GM12865 (cell line): Measurements from ENCODE around the gene UPF3A.
"Not testable (repeated sequence)": the region's sequence is repeated elsewhere in the genome, so short reads cannot be mapped to it uniquely, and the experiment has no call there.

Source experiments
- DNase-seq: peaks from one replicate; pipeline ENCODE4 v3.0.0; 2010; ENCODE audit warnings: low read depth
- H3K4me3 ChIP-seq: 2 replicates; pipeline ENCODE4 v1.5.1; 2011; ENCODE audit warnings: mild to moderate bottlenecking, low read depth, low read length, control low read depth
- CTCF ChIP-seq: IDR thresholded peaks from 2 replicates; pipeline ENCODE4 v1.5.1; 2011; ENCODE audit warnings: low read length, control low read depth, low read depth, inconsistent platforms; ENCODE audit not compliant: insufficient read depth; ENCODE audit errors: missing control alignments

UPF3A gene

GRCh38 chr13:114328595-114328994 lies 47.2 kb downstream of the UPF3A start:
- no peak for DNase-seq
- no peak for TF ChIP-seq CTCF
- H3K4me3 ChIP-seq = no peak overlapping the region

- no peak overlapping the region for H3K4me3 ChIP-seq
- TF ChIP-seq CTCF = no peak
- DNase-seq = no peak
These were observed 48.7 kb downstream of the UPF3A start for GRCh38 chr13:114330086-114330485.

- H3K4me3 ChIP-seq = peak overlapping the region; percentile 37
These were observed 52.5 kb downstream of the UPF3A start for GRCh38 chr13:114333881-114334280.

GRCh38 chr13:114334305-114335053 lies 53.1 kb downstream of the UPF3A start:
- H3K4me3 ChIP-seq = peak overlapping the region; percentile 37
- no peak for TF ChIP-seq CTCF
- peak; percentile 38 for DNase-seq

More at GRCh38 chr13:114333881-114334280, 52.5 kb downstream of the UPF3A start:
- peak; percentile 19 for DNase-seq

GRCh38 chr13:114336457-114336856 lies 55.1 kb downstream of the UPF3A start:
- not testable (repeated sequence) for H3K4me3 ChIP-seq

GRCh38 chr13:114338959-114339358 lies 57.6 kb downstream of the UPF3A start:
- no peak for DNase-seq
- H3K4me3 ChIP-seq = no peak overlapping the region
- no peak for TF ChIP-seq CTCF

More at GRCh38 chr13:114336457-114336856, 55.1 kb downstream of the UPF3A start:
- not testable (repeated sequence) for DNase-seq

- TF ChIP-seq CTCF = peak; percentile 63
- no peak overlapping the region for H3K4me3 ChIP-seq
- DNase-seq = peak; percentile 66
These were observed 58.6 kb downstream of the UPF3A start for GRCh38 chr13:114339857-114340534.
